ENCODE results near the gene IER5L. TPM values are rescaled to one million over a fixed set of nuclear protein-coding genes. Genes with fewer than 3 reads are reported as not detected.

Gene IER5L
- total and polyA plus RNA-seq, 2 of the 8 experiments (the other 6 are each of a cell fraction or from before 2014, with no cell fraction given): 0.65 to 1.0 TPM

GRCh38 chr9:129203556-129203909 lies 25.5 kb upstream of the IER5L start (continued):
- TF ChIP-seq CHD7 (IDR thresholded peaks at IDR 0.05; ENCODE audit: insufficient replicate concordance, low read length) (no peak), BACH1 (IDR thresholded peaks at IDR 0.05; ENCODE audit: low read length) (no peak), TAF1 (IDR thresholded peaks at IDR 0.05; ENCODE audit: low read depth, low read length) (no peak), BCL11A (IDR thresholded peaks at IDR 0.05; ENCODE audit: low read depth in 2 of 2, low read length in 2 of 2) (no peak), KDM5A (IDR thresholded peaks at IDR 0.05; ENCODE audit: low read length) (no peak), SIX5 (IDR thresholded peaks at IDR 0.05; ENCODE audit: low read depth, low read length) (no peak), JUN (IDR thresholded peaks at IDR 0.05; ENCODE audit: low read depth, low read length) (no peak), POLR2A (IDR thresholded peaks at IDR 0.05; ENCODE audit: control extremely low read depth in 1 of 2, low read depth in 2 of 2, low read length in 2 of 2) (no peak), CREB1 (IDR thresholded peaks at IDR 0.05) (no peak), EGR1 (IDR thresholded peaks at IDR 0.05; ENCODE audit: borderline replicate concordance, low read depth, low read length) (no peak), KDM4A (IDR thresholded peaks at IDR 0.05; ENCODE audit: low read depth, low read length, severe bottlenecking) (no peak), SAP30 (IDR thresholded peaks at IDR 0.05; ENCODE audit: insufficient read depth, insufficient replicate concordance, low read length) (no peak), NRF1 (IDR thresholded peaks at IDR 0.05; ENCODE audit: low read depth, low read length) (no peak)
